Activated CD8-positive, alpha-beta memory T cell treated with anti-CD3 and anti-CD28 coated beads, Interleukin-2, amount 10 ng/mL, durations not matched to agents 7 days and 5 days (primary cell): ENCODE measurements around the gene UBE3B. TPM values are rescaled to one million over a fixed set of nuclear protein-coding genes. Genes with fewer than 3 reads are reported as not detected.
"Not testable (repeated sequence)": the region's sequence is repeated elsewhere in the genome, so short reads cannot be mapped to it uniquely, and the experiment has no call there.

Experiments
- ATAC-seq: fragments of 150-1000 bp; cut with Tn5 transposase; one replicate; pipeline ENCODE4 v1.10.0; 2021; ENCODE audit warnings: moderate library complexity
- CTCF ChIA-PET: fragments of 350-600 bp; sonication (Branson Sonifier 250); formaldehyde crosslinking; loops from one replicate; lab custom pipeline; 2021; ENCODE audit warnings: antibody characterized with exemption; lab: Charles Lee
- DNase-seq: peaks from one replicate; pipeline ENCODE4 v3.0.0-alpha.2; 2020
- H3K27ac Mint-ChIP-seq: one replicate; pipeline ENCODE4 v1.8.0; 2021; ENCODE audit warnings: mild to moderate bottlenecking, mixed read lengths
- H3K27me3 Mint-ChIP-seq: one replicate; pipeline ENCODE4 v1.8.0; 2021; ENCODE audit warnings: mixed read lengths
- H3K36me3 Mint-ChIP-seq: one replicate; pipeline ENCODE4 v1.8.0; 2021; ENCODE audit warnings: mild to moderate bottlenecking, mixed read lengths
- H3K4me1 Mint-ChIP-seq: one replicate; pipeline ENCODE4 v1.8.0; 2021; ENCODE audit warnings: mixed read lengths
- H3K4me3 Mint-ChIP-seq: one replicate; pipeline ENCODE4 v1.8.0; 2021; ENCODE audit warnings: mild to moderate bottlenecking, moderate library complexity, mixed read lengths
- H3K9me3 Mint-ChIP-seq: one replicate; pipeline ENCODE4 v1.8.0; 2022; ENCODE audit warnings: low read depth, mixed read lengths
- total RNA-seq, 2 experiments: library from RNA; stranded (reverse); gene quantifications; one replicate each; pipeline ENCODE4 v1.2.3, GENCODE V29; 2021

The UBE3B gene
- total RNA-seq, 2 experiments from 2014 or later, result 36.6 to 39.0 TPM

GRCh38 chr12:109467978-109468676 lies 9.3 kb upstream of the UBE3B start:
- CTCF ChIA-PET, result no interaction called here
- H3K36me3 Mint-ChIP-seq, result peaks cover 4% of the 10 kb centered on the region
- H3K9me3 Mint-ChIP-seq, result no peaks in the 10 kb centered on the region

GRCh38 chr12:109469517-109469916 lies 7.9 kb upstream of the UBE3B start:
- DNase-seq, result no peak
- no peak overlapping the region for H3K27ac Mint-ChIP-seq

More at GRCh38 chr12:109467978-109468676, 9.3 kb upstream of the UBE3B start:
- Mint-ChIP-seq H3K27ac (no peak overlapping the region), H3K4me1 (peaks cover 23% of the 10 kb centered on the region), H3K4me3 (no peak overlapping the region), H3K27me3 (no peaks in the 10 kb centered on the region)
- ATAC-seq, result no peak
- no peak for DNase-seq

GRCh38 chr12:109473006-109473405 lies 4.4 kb upstream of the UBE3B start:
- Mint-ChIP-seq H3K4me3 (no peak overlapping the region), H3K4me1 (peaks cover 37% of the 10 kb centered on the region), H3K27me3 (no peaks in the 10 kb centered on the region), H3K36me3 (peaks cover 6% of the 10 kb centered on the region), H3K27ac (no peak overlapping the region), H3K9me3 (no peaks in the 10 kb centered on the region)
- ATAC-seq (no peak), DNase-seq (no peak)
- CTCF ChIA-PET, result no interaction called here

More at GRCh38 chr12:109469517-109469916, 7.9 kb upstream of the UBE3B start:
- Mint-ChIP-seq H3K4me3 (no peak overlapping the region), H3K9me3 (no peaks in the 10 kb centered on the region), H3K36me3 (peaks cover 5% of the 10 kb centered on the region), H3K4me1 (peaks cover 19% of the 10 kb centered on the region), H3K27me3 (no peaks in the 10 kb centered on the region)
- ATAC-seq, result no peak
- CTCF ChIA-PET, result no interaction called here

GRCh38 chr12:109473526-109474270 lies 3.7 kb upstream of the UBE3B start:
- H3K36me3 Mint-ChIP-seq, H3K9me3 Mint-ChIP-seq, DNase-seq, H3K4me3 Mint-ChIP-seq, ATAC-seq, H3K27me3 Mint-ChIP-seq, H3K27ac Mint-ChIP-seq: not testable (repeated sequence)
- H3K4me1 Mint-ChIP-seq, result peaks cover 41% of the 10 kb centered on the region
- CTCF ChIA-PET, result interaction anchor here (1.2 kb wide), 1 partner anchor 41 kb away, joined by 4 read pairs; no protein-coding TSS in a partner anchor

GRCh38 chr12:109475121-109475520 lies 2.3 kb upstream of the UBE3B start:
- ATAC-seq, result no peak
- Mint-ChIP-seq H3K36me3 (peaks cover 2% of the 10 kb centered on the region), H3K27ac (no peak overlapping the region), H3K27me3 (no peaks in the 10 kb centered on the region), H3K9me3 (no peaks in the 10 kb centered on the region), H3K4me3 (peak overlapping the region; percentile 98), H3K4me1 (peaks cover 43% of the 10 kb centered on the region)
- DNase-seq, result no peak
- CTCF ChIA-PET, result interaction anchor here (3.1 kb wide), 1 partner anchor 42 kb away, joined by 10 read pairs; no protein-coding TSS in a partner anchor

GRCh38 chr12:109475993-109476806 lies 1.2 kb upstream of the UBE3B start:
- Mint-ChIP-seq H3K36me3 (peaks cover 2% of the 10 kb centered on the region), H3K27me3 (no peaks in the 10 kb centered on the region), H3K27ac (peak overlapping the region; percentile 99), H3K4me1 (peaks cover 40% of the 10 kb centered on the region), H3K4me3 (peak overlapping the region; percentile 98), H3K9me3 (no peaks in the 10 kb centered on the region)
- DNase-seq (no peak), ATAC-seq (no peak)
- CTCF ChIA-PET, result interaction anchor here (1.5 to 3.1 kb wide), 3 partner anchors 43 to 369 kb away, joined by 6 to 10 read pairs (median 9); no protein-coding TSS in a partner anchor

- ATAC-seq, result no peak
- H3K9me3 Mint-ChIP-seq, result no peaks in the 10 kb centered on the region
These were observed 638 bp upstream of the UBE3B start for GRCh38 chr12:109476807-109477184.

GRCh38 chr12:109477963-109478315 lies 505 bp downstream of the UBE3B start:
- Mint-ChIP-seq H3K4me3 (peak overlapping the region; percentile 98), H3K27ac (peak overlapping the region; percentile 99), H3K27me3 (no peaks in the 10 kb centered on the region), H3K4me1 (peaks cover 41% of the 10 kb centered on the region), H3K36me3 (peaks cover 2% of the 10 kb centered on the region), H3K9me3 (no peaks in the 10 kb centered on the region)
- DNase-seq (no peak), ATAC-seq (no peak)
- CTCF ChIA-PET, result interaction anchor here (0.9 to 3.1 kb wide), 4 partner anchors 13 to 367 kb away, joined by 3 to 10 read pairs (median 8); no protein-coding TSS in a partner anchor

More at GRCh38 chr12:109476807-109477184, 638 bp upstream of the UBE3B start:
- CTCF ChIA-PET, result interaction anchor here (0.9 to 3.1 kb wide), 4 partner anchors 11 to 368 kb away, joined by 3 to 10 read pairs (median 8); no protein-coding TSS in a partner anchor
- DNase-seq, result no peak
- H3K27ac Mint-ChIP-seq, result peak overlapping the region; percentile 99
- H3K36me3 Mint-ChIP-seq, result peaks cover 2% of the 10 kb centered on the region
- peaks cover 41% of the 10 kb centered on the region for H3K4me1 Mint-ChIP-seq
- H3K4me3 Mint-ChIP-seq, result peak overlapping the region; percentile 98
- H3K27me3 Mint-ChIP-seq, result no peaks in the 10 kb centered on the region

GRCh38 chr12:109479761-109480160 lies 2.3 kb downstream of the UBE3B start:
- H3K27me3 Mint-ChIP-seq, result no peaks in the 10 kb centered on the region
- CTCF ChIA-PET, result no interaction called here
- H3K27ac Mint-ChIP-seq, result no peak overlapping the region
- DNase-seq (no peak), ATAC-seq (no peak)
- H3K9me3 Mint-ChIP-seq, result no peaks in the 10 kb centered on the region
- no peak overlapping the region for H3K4me3 Mint-ChIP-seq
- peaks cover 2% of the 10 kb centered on the region for H3K36me3 Mint-ChIP-seq
- peaks cover 36% of the 10 kb centered on the region for H3K4me1 Mint-ChIP-seq

GRCh38 chr12:109480356-109480755 lies 2.9 kb downstream of the UBE3B start:
- no peak overlapping the region for H3K4me3 Mint-ChIP-seq
- CTCF ChIA-PET, result no interaction called here
- no peaks in the 10 kb centered on the region for H3K27me3 Mint-ChIP-seq
- ATAC-seq (no peak), DNase-seq (no peak)
- H3K27ac Mint-ChIP-seq, result no peak overlapping the region
- peaks cover 34% of the 10 kb centered on the region for H3K4me1 Mint-ChIP-seq
- H3K9me3 Mint-ChIP-seq, result no peaks in the 10 kb centered on the region
- H3K36me3 Mint-ChIP-seq, result peaks cover 5% of the 10 kb centered on the region

- H3K27me3 Mint-ChIP-seq, result no peaks in the 10 kb centered on the region
- peaks cover 19% of the 10 kb centered on the region for H3K4me1 Mint-ChIP-seq
- DNase-seq (no peak), ATAC-seq (no peak)
- peaks cover 9% of the 10 kb centered on the region for H3K36me3 Mint-ChIP-seq
- no peak overlapping the region for H3K27ac Mint-ChIP-seq
- H3K4me3 Mint-ChIP-seq, result no peak overlapping the region
- CTCF ChIA-PET, result no interaction called here
- H3K9me3 Mint-ChIP-seq, result no peaks in the 10 kb centered on the region
These were observed 4.4 kb downstream of the UBE3B start for GRCh38 chr12:109481863-109482262.

GRCh38 chr12:109482491-109482890 lies 5.1 kb downstream of the UBE3B start:
- no peak overlapping the region for H3K4me3 Mint-ChIP-seq
- CTCF ChIA-PET, result interaction anchor here (1.1 kb wide), 1 partner anchor 50 kb away, joined by 3 read pairs; no protein-coding TSS in a partner anchor

GRCh38 chr12:109482894-109483293 lies 5.5 kb downstream of the UBE3B start:
- Mint-ChIP-seq H3K4me1 (peaks cover 19% of the 10 kb centered on the region), H3K4me3 (no peak overlapping the region), H3K9me3 (no peaks in the 10 kb centered on the region), H3K27ac (no peak overlapping the region), H3K27me3 (no peaks in the 10 kb centered on the region), H3K36me3 (peaks cover 10% of the 10 kb centered on the region)
- DNase-seq (no peak), ATAC-seq (no peak)
- CTCF ChIA-PET, result interaction anchor here (1.1 kb wide), 1 partner anchor 50 kb away, joined by 3 read pairs; no protein-coding TSS in a partner anchor

More at GRCh38 chr12:109482491-109482890, 5.1 kb downstream of the UBE3B start:
- DNase-seq (no peak), ATAC-seq (no peak)
- peaks cover 19% of the 10 kb centered on the region for H3K4me1 Mint-ChIP-seq
- H3K27ac Mint-ChIP-seq, result no peak overlapping the region
- no peaks in the 10 kb centered on the region for H3K27me3 Mint-ChIP-seq
- H3K9me3 Mint-ChIP-seq, result no peaks in the 10 kb centered on the region
- H3K36me3 Mint-ChIP-seq, result peaks cover 10% of the 10 kb centered on the region
